Measurements from ENCODE around the gene DUOXA1.

The DUOXA1 gene

GRCh38 chr15:45140557-45141250 is 11.0 kb upstream of the DUOXA1 start:
- no peak for DNase-seq
- Histone ChIP-seq H2AFZ (ENCODE audit: low read depth, low read length) (no peak overlapping the region), H3K27ac (ENCODE audit: low read length) (no peak overlapping the region), H3K36me3 (ENCODE audit: insufficient read depth, low read length) (no peaks in the 10 kb centered on the region), H3K4me2 (ENCODE audit: insufficient read depth, low read length) (no peak overlapping the region), H3K9ac (ENCODE audit: low read depth, low read length) (no peak overlapping the region), H4K20me1 (ENCODE audit: insufficient read depth, low read length) (no peaks in the 10 kb centered on the region), H3K4me1 (ENCODE audit: insufficient read depth, low read length) (no peaks in the 10 kb centered on the region), H3K79me2 (ENCODE audit: insufficient read depth, low read length) (no peaks in the 10 kb centered on the region), H3K4me3 (ENCODE audit: low read depth in 1 of 2, low read length in 2 of 2) (no peak overlapping the region), H3K27me3 (ENCODE audit: insufficient read depth, low read length, poor library complexity) (no peaks in the 10 kb centered on the region), H3K9me3 (ENCODE audit: insufficient read depth, low read length, severe bottlenecking) (no peaks in the 10 kb centered on the region)
- TF ChIP-seq EZH2 (IDR thresholded peaks at IDR 0.05; ENCODE audit: borderline replicate concordance, low read depth, low read length, severe bottlenecking), result no peak
- TF ChIP-seq CTCF (IDR thresholded peaks at IDR 0.05; ENCODE audit: borderline replicate concordance, extremely low read depth, low read length, poor library complexity, severe bottlenecking), result no peak
- no peak for ATAC-seq (ENCODE audit: insufficient read depth, low read depth)

GRCh38 chr15:45139770-45140169 is 10.1 kb upstream of the DUOXA1 start:
- H3K27ac ChIP-seq (ENCODE audit: low read length), result no peak overlapping the region
- H4K20me1 ChIP-seq (ENCODE audit: insufficient read depth, low read length), result no peaks in the 10 kb centered on the region
- no peak overlapping the region for H3K9ac ChIP-seq (ENCODE audit: low read depth, low read length)
- no peak overlapping the region for H3K4me2 ChIP-seq (ENCODE audit: insufficient read depth, low read length)
- no peaks in the 10 kb centered on the region for H3K4me1 ChIP-seq (ENCODE audit: insufficient read depth, low read length)
- no peaks in the 10 kb centered on the region for H3K79me2 ChIP-seq (ENCODE audit: insufficient read depth, low read length)
- H3K4me3 ChIP-seq (ENCODE audit: low read depth in 1 of 2, low read length in 2 of 2), result no peak overlapping the region
- H3K9me3 ChIP-seq (ENCODE audit: insufficient read depth, low read length, severe bottlenecking), result no peaks in the 10 kb centered on the region
- H2AFZ ChIP-seq (ENCODE audit: low read depth, low read length), result no peak overlapping the region
- TF ChIP-seq CTCF (IDR thresholded peaks at IDR 0.05; ENCODE audit: borderline replicate concordance, extremely low read depth, low read length, poor library complexity, severe bottlenecking), result no peak
- TF ChIP-seq EZH2 (IDR thresholded peaks at IDR 0.05; ENCODE audit: borderline replicate concordance, low read depth, low read length, severe bottlenecking), result no peak
- ATAC-seq (ENCODE audit: insufficient read depth, low read depth), result no peak
- no peaks in the 10 kb centered on the region for H3K36me3 ChIP-seq (ENCODE audit: insufficient read depth, low read length)
- DNase-seq, result no peak
- H3K27me3 ChIP-seq (ENCODE audit: insufficient read depth, low read length, poor library complexity), result no peaks in the 10 kb centered on the region

GRCh38 chr15:45138814-45139765 is 9.4 kb upstream of the DUOXA1 start:
- H3K27me3 ChIP-seq (ENCODE audit: insufficient read depth, low read length, poor library complexity), result no peaks in the 10 kb centered on the region
- H3K4me2 ChIP-seq (ENCODE audit: insufficient read depth, low read length), result no peak overlapping the region
- no peaks in the 10 kb centered on the region for H3K9me3 ChIP-seq (ENCODE audit: insufficient read depth, low read length, severe bottlenecking)
- H3K27ac ChIP-seq (ENCODE audit: low read length), result no peak overlapping the region
- no peaks in the 10 kb centered on the region for H3K79me2 ChIP-seq (ENCODE audit: insufficient read depth, low read length)
- H3K9ac ChIP-seq (ENCODE audit: low read depth, low read length), result no peak overlapping the region
- no peak overlapping the region for H3K4me3 ChIP-seq (ENCODE audit: low read depth in 1 of 2, low read length in 2 of 2)
- no peaks in the 10 kb centered on the region for H3K4me1 ChIP-seq (ENCODE audit: insufficient read depth, low read length)
- no peak for DNase-seq
- no peak for ATAC-seq (ENCODE audit: insufficient read depth, low read depth)
- H2AFZ ChIP-seq (ENCODE audit: low read depth, low read length), result no peak overlapping the region
- TF ChIP-seq EZH2 (IDR thresholded peaks at IDR 0.05; ENCODE audit: borderline replicate concordance, low read depth, low read length, severe bottlenecking) (no peak), CTCF (IDR thresholded peaks at IDR 0.05; ENCODE audit: borderline replicate concordance, extremely low read depth, low read length, poor library complexity, severe bottlenecking) (no peak)
- H3K36me3 ChIP-seq (ENCODE audit: insufficient read depth, low read length), result no peaks in the 10 kb centered on the region
- no peaks in the 10 kb centered on the region for H4K20me1 ChIP-seq (ENCODE audit: insufficient read depth, low read length)

Measured in DND-41 (cell line).